NCI-H2196 (cell line): Measurements from ENCODE around the gene TRIM51G.
"Not testable (repeated sequence)": the region's sequence is repeated elsewhere in the genome, so short reads cannot be mapped to it uniquely, and the experiment has no call there.

Source experiments
- DNase-seq: peaks from one replicate; lab custom pipeline; 2025; ENCODE audit not compliant: unreplicated experiment; lab: John Stamatoyannopoulos, UW

The TRIM51G gene, protein sequence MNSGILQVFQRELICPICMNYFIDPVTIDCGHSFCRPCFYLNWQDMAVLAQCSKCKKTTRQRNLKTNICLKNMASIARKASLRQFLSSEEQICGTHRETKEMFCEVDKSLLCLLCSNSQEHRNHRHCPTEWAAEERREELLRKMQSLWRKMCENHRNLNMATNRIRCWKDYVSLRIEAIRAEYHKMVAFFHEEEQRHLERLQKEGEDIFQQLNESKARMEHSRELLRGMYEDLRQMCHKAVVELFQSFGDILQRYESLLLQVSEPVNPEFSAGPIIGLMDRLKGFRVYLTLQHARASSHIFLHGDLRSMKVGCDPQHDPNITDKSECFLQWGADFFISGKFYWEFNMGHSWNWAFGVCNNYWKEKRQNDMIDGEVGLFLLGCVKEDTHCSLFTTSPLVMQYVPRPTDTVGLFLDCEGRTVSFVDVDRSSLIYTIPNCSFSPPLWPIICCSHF

DNA sequence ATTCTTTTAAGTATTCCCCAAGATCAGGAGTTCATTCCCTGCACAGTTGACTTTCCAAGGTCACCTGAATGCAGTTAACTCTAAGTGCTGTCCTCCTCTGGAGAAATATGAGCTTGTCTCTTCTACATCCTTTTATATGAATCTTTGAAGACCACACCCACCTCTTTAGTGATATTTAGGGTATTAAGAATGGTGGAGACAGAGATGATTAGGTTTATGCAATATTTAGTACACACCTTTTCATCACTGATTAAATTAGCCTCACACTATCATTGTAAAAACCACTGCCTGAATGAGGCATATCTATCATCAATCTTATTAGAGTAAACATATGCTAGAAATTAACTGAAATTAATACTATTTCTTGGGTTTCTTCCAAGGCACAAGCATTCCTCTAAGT lies at the start of gene TRIM51G:
TSS of gene TRIM51G (minus strand) at position 101 of the 400 bp plus-strand sequence. CDS start 2,190 bp downstream, outside the sequence.
- not testable (repeated sequence) for DNase-seq

GRCh38 chr11:49028523-49028922 lies 44.8 kb upstream of the TRIM51G start, which contains the start of gene TRIM49B:
Gene TRIM49B (plus strand): TSS chr11:49028823. CDS start chr11:49031600, 2,777 bp downstream.
- not testable (repeated sequence) for DNase-seq

GRCh38 chr11:48968592-48968991 lies 15.1 kb downstream of the TRIM51G start:
- DNase-seq: not testable (repeated sequence)

- not testable (repeated sequence) for DNase-seq
Measured at GRCh38 chr11:48955315-48956049, 28.2 kb downstream of the TRIM51G start.

- not testable (repeated sequence) for DNase-seq
Measured at GRCh38 chr11:48945796-48946195, 37.9 kb downstream of the TRIM51G start.
